ENCODE data around the gene NKD1. TPM values are rescaled to one million over a fixed set of nuclear protein-coding genes. Genes with fewer than 3 reads are reported as not detected.

Gene NKD1
- total RNA-seq, 4 donors from 2014 or later = 37.1 to 87.8 (median 54.1) TPM

- Histone ChIP-seq H3K36me3 (peaks cover 0 to 46% (median 14%) of the 10 kb centered on the region in 4 donors), H3K9me3 (peaks cover 0 to 6% (median 0%) of the 10 kb centered on the region in 4 donors), H3K4me3 (no peak overlapping the region), H3K27ac (replicated peaks in 1 of 4) (peak overlapping the region in 1 of 4 donors; percentile 52), H3K4me1 (peaks cover 0 to 64% (median 54%) of the 10 kb centered on the region in 4 donors), H3K27me3 (no peaks in the 10 kb centered on the region)
- DNase-seq (ENCODE audit: extremely low spot score) = no peak
- intact Hi-C loops (cut with DNase I) = no loop called here
- WGBS = 92% methylated on average over 6 of the region's 6 CpGs
- TF ChIP-seq POLR2AphosphoS5 (IDR thresholded peaks at IDR 0.05) (no peak), POLR2A (IDR thresholded peaks at IDR 0.05; ENCODE audit: low read depth) (no peak), CTCF (IDR thresholded peaks at IDR 0.05) (no peak), EP300 (IDR thresholded peaks at IDR 0.05) (no peak)
These were observed 11.1 kb downstream of the NKD1 start for GRCh38 chr16:50559342-50559741.

- TF ChIP-seq POLR2A (IDR thresholded peaks at IDR 0.05; ENCODE audit: low read depth) (no peak), EP300 (IDR thresholded peaks at IDR 0.05) (no peak), POLR2AphosphoS5 (IDR thresholded peaks at IDR 0.05) (no peak), CTCF (IDR thresholded peaks at IDR 0.05) (no peak)
- Histone ChIP-seq H3K27ac (replicated peaks in 1 of 4) (peak overlapping the region in 1 of 4 donors; percentile 20), H3K9me3 (peaks cover 0 to 6% (median 0%) of the 10 kb centered on the region in 4 donors), H3K4me3 (no peak overlapping the region), H3K27me3 (no peaks in the 10 kb centered on the region), H3K36me3 (peaks cover 0 to 48% (median 13%) of the 10 kb centered on the region in 4 donors), H3K4me1 (peaks cover 0 to 64% (median 55%) of the 10 kb centered on the region in 4 donors)
- no peak for DNase-seq (ENCODE audit: extremely low spot score)
- intact Hi-C loops (cut with DNase I) = no loop called here
- WGBS = 79% methylated on average over 13 of the region's 13 CpGs
These were observed 11.8 kb downstream of the NKD1 start for GRCh38 chr16:50559804-50560514.

- peaks cover 0 to 54% (median 12%) of the 10 kb centered on the region in 4 donors for H3K36me3 ChIP-seq
- H3K4me1 ChIP-seq = peaks cover 0 to 55% (median 48%) of the 10 kb centered on the region in 4 donors
- no peak for DNase-seq (ENCODE audit: extremely low spot score)
- H3K27me3 ChIP-seq = no peaks in the 10 kb centered on the region
- TF ChIP-seq POLR2AphosphoS5 (IDR thresholded peaks at IDR 0.05) (no peak), EP300 (IDR thresholded peaks at IDR 0.05) (no peak), POLR2A (IDR thresholded peaks at IDR 0.05; ENCODE audit: low read depth) (no peak), CTCF (IDR thresholded peaks at IDR 0.05) (no peak)
- no peak overlapping the region for H3K4me3 ChIP-seq
- intact Hi-C loops (cut with DNase I) = no loop called here
- WGBS = 98% methylated on average over 4 of the region's 4 CpGs
- H3K27ac ChIP-seq (replicated peaks in 1 of 4) = no peak overlapping the region
- H3K9me3 ChIP-seq = peaks cover 0 to 6% (median 0%) of the 10 kb centered on the region in 4 donors
These were observed 13.0 kb downstream of the NKD1 start for GRCh38 chr16:50560903-50561863.

- H3K27ac ChIP-seq (replicated peaks in 1 of 4) = no peak overlapping the region
- no peak overlapping the region for H3K4me3 ChIP-seq
- 89% methylated on average over 7 of the region's 7 CpGs for WGBS
- H3K4me1 ChIP-seq = peaks cover 0 to 51% (median 49%) of the 10 kb centered on the region in 4 donors
- TF ChIP-seq EP300 (IDR thresholded peaks at IDR 0.05) (no peak), POLR2A (IDR thresholded peaks at IDR 0.05; ENCODE audit: low read depth) (no peak)
- H3K27me3 ChIP-seq = no peaks in the 10 kb centered on the region
- intact Hi-C loops (cut with DNase I) = no loop called here
- H3K9me3 ChIP-seq = peaks cover 0 to 6% (median 0%) of the 10 kb centered on the region in 4 donors
- DNase-seq (ENCODE audit: extremely low spot score) = no peak
- H3K36me3 ChIP-seq = peaks cover 0 to 60% (median 12%) of the 10 kb centered on the region in 4 donors
These were observed 14.5 kb downstream of the NKD1 start for GRCh38 chr16:50562657-50563056.

GRCh38 chr16:50563989-50564388 is 15.8 kb downstream of the NKD1 start:
- WGBS = 83% methylated on average over 2 of the region's 6 CpGs
- no peak for TF ChIP-seq POLR2AphosphoS5 (IDR thresholded peaks at IDR 0.05)
- no peak for TF ChIP-seq POLR2A (IDR thresholded peaks at IDR 0.05; ENCODE audit: low read depth)
- TF ChIP-seq EP300 (IDR thresholded peaks at IDR 0.05) = no peak
- TF ChIP-seq CTCF (IDR thresholded peaks at IDR 0.05) = no peak

More at GRCh38 chr16:50563989-50564388, 15.8 kb downstream of the NKD1 start:
- Histone ChIP-seq H3K4me1 (peaks cover 0 to 58% (median 50%) of the 10 kb centered on the region in 4 donors), H3K9me3 (peaks cover 0 to 6% (median 0%) of the 10 kb centered on the region in 4 donors), H3K36me3 (peaks cover 0 to 60% (median 12%) of the 10 kb centered on the region in 4 donors), H3K27me3 (no peaks in the 10 kb centered on the region), H3K27ac (replicated peaks in 1 of 4) (peak overlapping the region in 1 of 4 donors; percentile 20), H3K4me3 (no peak overlapping the region)
- DNase-seq (ENCODE audit: extremely low spot score) = no peak
- intact Hi-C loops (cut with DNase I) = no loop called here
